HepG2 (cell line): ENCODE measurements around the gene PLK5. TPM values are rescaled to one million over a fixed set of nuclear protein-coding genes. Genes with fewer than 3 reads are reported as not detected.
A peak's percentile ranks its signal among the peaks of the same experiment; 100 is the strongest.

Experiments
- BRD4 ChIP-seq: sonication (generic); formaldehyde crosslinking; IDR thresholded peaks from 2 replicates; pipeline ENCODE4 v1.4.0; 2020; ENCODE audit warnings: missing genetic modification reagents
- CEBPG ChIP-seq: IDR thresholded peaks from 2 replicates; pipeline ENCODE4 v1.6.1; 2016
- ELF4 ChIP-seq: sonication (generic); formaldehyde crosslinking; IDR thresholded peaks from 2 replicates; pipeline ENCODE4 v1.5.0; 2020; ENCODE audit warnings: missing genetic modification reagents, mild to moderate bottlenecking, moderate library complexity, borderline replicate concordance
- HOXD1 ChIP-seq: sonication (generic); formaldehyde crosslinking; IDR thresholded peaks from 2 replicates; pipeline ENCODE4 v1.5.0; 2020; ENCODE audit warnings: missing genetic modification reagents
- MXD1 ChIP-seq: sonication (generic); formaldehyde crosslinking; IDR thresholded peaks from 2 replicates; pipeline ENCODE4 v1.4.0; 2020; ENCODE audit warnings: mild to moderate bottlenecking, missing genetic modification reagents
- PBX3 ChIP-seq: sonication (generic); formaldehyde crosslinking; IDR thresholded peaks from 2 replicates; pipeline ENCODE4 v1.8.1; 2023; ENCODE audit warnings: missing genetic modification reagents, inconsistent platforms, borderline replicate concordance
- RAD21 ChIP-seq: fragments of 450-650 bp; formaldehyde crosslinking; IDR thresholded peaks from 2 replicates; pipeline ENCODE4 v1.5.0; 2020; ENCODE audit warnings: mild to moderate bottlenecking
- SOX13 ChIP-seq, 3 experiments: fragments of 450-650 bp in 1 of 3; sonication (generic) in 1 of 3; formaldehyde crosslinking in 1 of 3; IDR thresholded peaks in 2 of 3; conservative IDR thresholded peaks in 1 of 3; 2 replicates each; pipeline versions ENCODE4 v1.5.0 to v1.6.1; 2016 to 2020; ENCODE audit warnings: antibody characterized with exemption in 1 of 3, mild to moderate bottlenecking in 1 of 3, missing compliant biosample characterization in 1 of 3, missing genetic modification reagents in 1 of 3, moderate library complexity in 1 of 3
- SRSF4 ChIP-seq: fragments of 200-400 bp; formaldehyde crosslinking; IDR thresholded peaks from one replicate; pipeline ENCODE4 v1.6.1; 2018; ENCODE audit warnings: mild to moderate bottlenecking, low read depth, low read length, moderate library complexity; ENCODE audit not compliant: poor library complexity, severe bottlenecking
- TBX3 ChIP-seq: fragments of 450-650 bp; IDR thresholded peaks from 2 replicates; pipeline ENCODE4 v1.6.1; 2017; ENCODE audit warnings: antibody characterized with exemption, mild to moderate bottlenecking, inconsistent platforms, borderline replicate concordance
- TEF ChIP-seq: sonication (generic); formaldehyde crosslinking; IDR thresholded peaks from 2 replicates; pipeline ENCODE4 v1.5.0; 2020; ENCODE audit warnings: missing genetic modification reagents
- ZNF253 ChIP-seq: sonication (generic); formaldehyde crosslinking; IDR thresholded peaks from 2 replicates; pipeline ENCODE4 v1.8.0; 2022; ENCODE audit warnings: mild to moderate bottlenecking, missing genetic modification reagents, borderline replicate concordance
- ZNF263 ChIP-seq: sonication (generic); formaldehyde crosslinking; IDR thresholded peaks from 2 replicates; pipeline ENCODE4 v1.4.0; 2020; ENCODE audit warnings: missing genetic modification reagents
- ZNF33B ChIP-seq: sonication (generic); formaldehyde crosslinking; IDR thresholded peaks from 2 replicates; pipeline ENCODE4 v1.5.1; 2020; ENCODE audit warnings: mild to moderate bottlenecking, missing genetic modification reagents
- ZNF639 ChIP-seq: conservative IDR thresholded peaks from 2 replicates; pipeline ENCODE4 v1.6.1; 2018; ENCODE audit warnings: missing genetic modification reagents
- ZNF687 ChIP-seq: sonication (generic); formaldehyde crosslinking; IDR thresholded peaks from 2 replicates; pipeline ENCODE4 v1.5.1; 2020; ENCODE audit warnings: mild to moderate bottlenecking, missing genetic modification reagents, moderate library complexity
- ZNF770 ChIP-seq: sonication (generic); formaldehyde crosslinking; IDR thresholded peaks from 2 replicates; pipeline ENCODE4 v1.5.0; 2020; ENCODE audit warnings: mild to moderate bottlenecking, missing genetic modification reagents
- polyA plus RNA-seq, 8 experiments: library from polyadenylated mRNA; depleted of rRNA in 3 of 8; stranded (reverse) in 7 of 8; unstranded in 1 of 8; fragments of >200 nt; fragmentation: Illumina TruSeq in 4 of 8; extraction: Trizol in 4 of 8; gene quantifications; 2 replicates each; pipeline versions ENCODE4 v1.2.1 to v1.2.3, GENCODE V29; 2011 to 2016; ENCODE audit warnings: low read depth in 4 of 8, missing spikeins in 1 of 8, mixed read lengths in 1 of 8; ENCODE audit not compliant: insufficient read depth in 1 of 8
- total RNA-seq, 5 experiments: library from RNA; depleted of rRNA; stranded (reverse); fragments of >200 nt; fragmentation: Illumina TruSeq; extraction: Trizol; gene quantifications; 2 replicates each; pipeline ENCODE4 v1.2.3, GENCODE V29; 2016; ENCODE audit warnings: low read depth in 1 of 5

PLK5 gene
- total and polyA plus RNA-seq, 2 of the 13 experiments (the other 11 are each of a cell fraction or from before 2014, with no cell fraction given) = not detected

- TF ChIP-seq ZNF687 (CRISPR knock-in tag) (peak; percentile 67), SRSF4 (no peak), ZNF253 (CRISPR knock-in tag) (no peak), BRD4 (CRISPR knock-in tag) (peak; percentile 43; the same call in 1 of the 2 replicates), MXD1 (peak; percentile 66), SOX13 (IDR thresholded peaks at IDR 0.05) (no peak), SOX13 (CRISPR knock-in tag; conservative IDR thresholded peaks at IDR 0.05 in 1 of 2, IDR thresholded peaks at IDR 0.05 in 1 of 2) (no peak), CEBPG (no peak), TBX3 (no peak), HOXD1 (CRISPR knock-in tag) (0 out of 2 replicates have a peak, but pooled peaks have one; percentile 62), ZNF770 (CRISPR knock-in tag) (peak; percentile 52; the same call in 1 of the 2 replicates), ZNF263 (CRISPR knock-in tag) (peak; percentile 75), ZNF639 (CRISPR knock-in tag) (no peak), TEF (CRISPR knock-in tag) (peak; percentile 65; the same call in 1 of the 2 replicates), ELF4 (CRISPR knock-in tag) (no peak), ZNF33B (peak; percentile 80; the same call in 1 of the 2 replicates), PBX3 (CRISPR knock-in tag) (peak; percentile 69; the same call in 1 of the 2 replicates), RAD21 (CRISPR knock-in tag) (peak; percentile 72)
Measured at GRCh38 chr19:1491114-1491848, 32.6 kb upstream of the PLK5 start, which contains the start of gene REEP6 (continued).
